Measurements from ENCODE around the gene SPATC1L.
"Not testable (repeated sequence)": the region's sequence is repeated elsewhere in the genome, so short reads cannot be mapped to it uniquely, and the experiment has no call there.

Gene SPATC1L

GRCh38 chr21:46183337-46183909 is 836 bp downstream of the SPATC1L start:
- not testable (repeated sequence) for DNase-seq (ENCODE audit: low read depth in 2 of 2)

DNA sequence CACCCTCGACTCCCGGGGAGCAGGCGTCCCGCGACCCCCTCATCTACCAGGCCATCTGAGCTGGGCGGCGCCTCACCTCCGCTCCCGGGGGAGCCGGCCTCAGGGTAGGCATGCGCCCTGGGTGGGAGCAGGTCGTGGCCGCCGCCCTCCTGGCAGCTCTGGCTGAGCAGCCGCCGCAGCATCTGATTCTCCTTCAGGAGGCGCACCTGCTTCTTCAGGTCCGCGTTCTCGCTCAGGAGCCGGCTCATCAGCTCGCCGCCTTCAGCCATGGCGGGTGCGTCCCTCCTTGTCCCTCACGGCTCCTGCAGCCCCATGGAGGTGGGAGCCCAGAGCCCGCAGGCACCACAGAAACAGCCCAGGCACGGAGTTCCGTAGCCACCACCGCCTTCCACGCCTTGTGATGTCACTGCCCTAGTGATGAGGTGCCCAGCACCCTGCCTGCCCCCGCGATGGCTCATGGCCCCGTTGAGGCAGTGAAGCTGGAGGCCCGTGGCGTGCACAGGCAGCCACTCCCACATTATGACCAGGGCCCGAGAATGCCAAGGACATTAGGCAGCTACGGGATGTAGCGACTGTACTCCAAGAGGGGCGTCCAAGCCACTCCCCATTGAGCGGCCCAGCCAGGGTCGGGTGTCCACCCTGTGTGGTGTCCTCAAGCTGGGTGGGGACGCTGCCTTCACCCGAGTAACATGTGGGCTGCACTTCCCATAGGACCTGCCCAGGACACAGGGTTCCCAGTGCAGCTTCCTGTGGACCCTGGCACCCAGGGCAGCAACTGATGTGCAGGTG is 1.5 kb downstream of the SPATC1L start:
- DNase-seq (ENCODE audit: low read depth in 2 of 2): no peak

DNA sequence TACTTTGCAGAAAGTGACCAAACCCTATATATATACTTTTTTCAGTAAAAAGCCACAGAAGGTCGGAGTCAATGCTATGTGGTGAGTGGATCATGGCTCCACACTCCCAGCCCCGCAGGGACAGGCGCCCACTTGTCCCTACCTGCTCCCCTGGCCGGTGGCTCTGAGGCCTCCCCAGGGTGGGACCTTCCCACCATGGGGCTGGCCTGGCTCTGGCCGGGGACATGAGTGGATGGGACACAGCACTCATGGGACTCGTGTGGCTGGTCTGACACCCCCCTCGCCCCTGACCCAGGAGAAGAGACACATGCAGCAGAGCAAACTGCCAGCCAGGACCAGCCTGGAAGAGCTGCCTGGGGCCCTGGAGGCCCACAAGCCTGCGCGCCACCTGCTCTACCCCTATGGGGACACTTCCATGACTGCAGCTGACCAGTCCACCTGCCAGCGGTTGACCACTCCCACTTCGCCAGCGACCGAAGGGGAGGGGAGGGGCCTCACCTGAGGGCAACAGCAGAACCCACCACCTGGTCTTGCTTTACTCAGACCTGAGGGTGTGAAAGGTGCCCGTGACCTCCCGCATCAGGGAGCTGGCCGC is 2.2 kb downstream of the SPATC1L start:
- DNase-seq (ENCODE audit: low read depth in 2 of 2): no peak

- no peak for DNase-seq (ENCODE audit: low read depth in 2 of 2)
Measured at GRCh38 chr21:46181436-46181835, 2.8 kb downstream of the SPATC1L start.

- DNase-seq (ENCODE audit: low read depth in 2 of 2): no peak
Measured at GRCh38 chr21:46180778-46181391, 3.4 kb downstream of the SPATC1L start.

DNA sequence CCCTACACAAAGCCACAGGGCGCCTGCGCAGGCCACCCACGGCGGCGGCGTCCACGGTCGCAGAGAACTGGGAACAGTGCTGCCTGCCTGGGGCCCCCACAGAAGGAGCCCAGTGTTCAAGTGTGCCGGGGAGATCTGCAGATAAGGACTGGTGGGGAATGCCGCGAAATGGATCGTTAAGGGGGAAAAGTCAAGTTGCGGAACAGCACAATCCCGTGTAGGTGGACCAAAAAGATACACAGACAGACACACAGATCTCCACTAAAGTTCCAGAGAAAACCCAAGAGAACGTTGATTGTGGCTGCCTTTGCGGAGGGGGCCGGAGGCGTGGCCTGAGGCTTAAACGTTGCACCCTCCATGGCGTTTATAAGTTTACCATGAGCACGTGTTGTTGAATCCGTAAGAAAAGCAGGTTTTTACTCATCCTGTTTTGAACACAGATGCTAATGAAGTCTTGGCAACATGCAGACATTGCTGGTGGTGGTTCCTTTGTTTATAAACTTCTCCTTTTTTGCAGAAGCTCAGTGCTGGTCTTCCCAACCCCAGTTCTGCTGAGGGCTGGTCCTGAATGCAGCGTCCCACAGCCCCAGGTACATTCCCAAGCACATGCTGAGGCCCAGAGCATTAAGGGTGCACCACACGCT is 4.1 kb downstream of the SPATC1L start:
- no peak for DNase-seq (ENCODE audit: low read depth in 2 of 2)

DNA sequence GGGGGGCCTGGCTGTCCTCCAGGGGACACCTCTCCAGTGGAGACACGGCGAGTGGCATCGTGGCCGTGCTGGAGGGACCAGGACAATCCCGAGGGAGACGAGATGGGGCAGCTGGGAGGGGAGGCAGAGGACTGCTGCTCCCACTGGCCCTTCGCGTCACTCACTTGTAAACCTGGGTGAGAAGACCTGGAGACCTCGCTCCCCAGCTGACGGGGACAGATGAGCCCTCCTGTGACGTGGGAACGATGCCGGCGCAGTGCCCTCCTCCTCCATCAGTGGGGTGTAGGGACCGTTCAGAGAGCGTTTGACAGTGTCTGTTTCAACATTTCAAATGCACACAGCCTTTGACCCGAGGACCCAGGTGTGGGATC is 4.6 kb downstream of the SPATC1L start:
- DNase-seq (ENCODE audit: low read depth in 2 of 2): no peak

DNA sequence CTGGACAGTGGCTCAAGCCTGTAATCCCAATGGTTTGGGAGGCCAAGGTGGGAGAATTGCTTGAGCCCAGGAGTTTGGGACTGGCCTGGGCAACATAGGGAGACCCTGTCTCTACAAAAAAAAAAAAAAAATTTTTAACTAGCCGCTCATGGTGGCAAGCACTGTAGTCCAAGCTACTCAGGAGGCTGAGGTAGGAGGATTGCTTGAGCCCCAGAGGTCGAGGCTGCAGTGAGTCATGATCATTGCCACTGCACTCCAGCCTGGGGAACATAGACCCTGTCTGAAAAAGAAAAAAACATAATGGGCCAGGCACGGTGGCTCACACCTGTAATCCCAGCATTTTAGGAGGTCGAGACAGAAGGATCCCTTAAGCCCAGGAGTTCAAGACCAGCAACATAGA is 5.3 kb downstream of the SPATC1L start:
- no peak for DNase-seq (ENCODE audit: low read depth in 2 of 2)

DNA sequence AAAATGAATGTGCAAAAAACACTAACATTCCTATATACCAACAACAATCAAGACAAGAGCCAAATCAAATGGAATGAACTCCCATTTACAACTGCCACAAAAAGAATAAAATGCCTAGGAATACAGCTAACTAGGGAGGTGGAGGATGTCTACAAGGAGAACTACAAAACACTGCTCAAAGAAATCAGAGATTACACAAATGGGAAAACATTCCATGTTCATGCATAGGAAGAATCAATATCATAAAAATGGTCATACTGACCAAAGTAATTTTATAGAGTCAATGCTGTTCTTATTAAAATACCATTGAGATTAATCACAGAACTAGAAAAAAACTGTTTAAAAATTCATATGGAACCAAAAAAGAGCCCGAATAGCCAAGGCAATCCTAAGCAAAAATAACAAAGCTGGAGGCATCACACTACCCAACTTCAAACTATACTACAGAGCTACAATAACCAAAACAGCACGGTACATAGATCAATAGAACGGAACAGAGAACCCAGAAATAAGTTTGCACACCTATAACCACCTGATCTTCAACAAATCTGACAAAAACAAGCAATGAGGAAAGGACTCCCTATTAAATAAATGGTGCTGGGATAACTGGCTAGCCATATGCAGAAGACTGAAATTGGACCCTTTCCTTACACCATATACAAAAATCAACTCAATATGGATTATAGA is 7.7 kb downstream of the SPATC1L start:
- DNase-seq (ENCODE audit: low read depth in 2 of 2): not testable (repeated sequence)

- no peak for DNase-seq (ENCODE audit: low read depth in 2 of 2)
Measured at GRCh38 chr21:46173573-46173972, 10.7 kb downstream of the SPATC1L start.

- DNase-seq (ENCODE audit: low read depth in 2 of 2): no peak
Measured at GRCh38 chr21:46172863-46173528, 11.3 kb downstream of the SPATC1L start.

GRCh38 chr21:46171996-46172862 is 12.0 kb downstream of the SPATC1L start:
- DNase-seq (ENCODE audit: low read depth in 2 of 2): no peak

DNA sequence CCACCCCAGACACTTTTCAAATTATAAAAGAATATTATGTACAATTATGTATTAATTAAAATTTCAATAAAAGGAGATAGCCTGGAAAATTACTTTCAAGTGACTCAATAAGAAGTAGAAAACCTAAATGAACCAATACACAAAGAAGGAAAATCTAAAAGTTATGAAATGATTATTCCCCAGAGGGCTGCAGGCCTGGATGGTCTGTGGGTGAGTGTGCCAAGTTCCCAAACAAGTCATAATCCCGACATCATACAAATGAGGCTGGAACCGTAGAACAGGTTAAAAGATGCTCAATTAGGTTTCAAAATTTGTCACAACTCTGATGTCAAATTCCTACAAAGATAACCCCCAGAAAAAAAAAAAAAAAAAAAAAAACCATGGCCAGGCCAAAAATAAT is 12.7 kb downstream of the SPATC1L start:
- no peak for DNase-seq (ENCODE audit: low read depth in 2 of 2)

DNA sequence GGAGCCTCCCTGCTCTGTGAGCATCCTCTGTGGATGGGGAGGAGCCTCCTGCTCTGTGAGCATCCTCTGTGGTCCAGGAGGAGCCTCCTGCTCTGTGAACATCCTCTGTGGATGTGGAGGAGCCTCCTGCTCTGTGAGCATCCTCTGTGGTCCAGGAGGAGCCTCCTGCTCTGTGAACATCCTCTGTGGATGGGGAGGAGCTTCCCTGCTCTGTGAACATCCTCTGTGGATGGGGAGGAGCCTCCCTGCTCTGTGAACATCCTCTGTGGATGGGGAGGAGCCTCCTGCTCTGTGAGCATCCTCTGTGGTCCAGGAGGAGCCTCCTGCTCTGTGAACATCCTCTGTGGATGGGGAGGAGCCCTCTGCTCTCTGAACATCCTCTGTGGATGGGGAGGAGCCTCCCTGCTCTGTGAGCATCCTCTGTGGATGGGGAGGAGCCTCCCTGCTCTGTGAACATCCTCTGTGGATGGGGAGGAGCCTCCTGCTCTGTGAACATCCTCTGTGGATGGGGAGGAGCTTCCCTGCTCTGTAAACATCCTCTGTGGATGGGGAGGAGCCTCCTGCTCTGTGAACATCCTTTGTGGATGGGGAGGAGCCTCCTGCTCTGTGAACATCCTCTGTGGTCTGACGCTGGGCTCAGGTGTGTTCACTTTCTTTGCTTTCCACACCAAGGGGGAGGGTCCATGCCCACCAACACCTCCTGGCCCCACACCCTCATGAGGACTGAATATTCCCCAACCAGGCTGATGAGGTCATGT is 13.6 kb downstream of the SPATC1L start:
- DNase-seq (ENCODE audit: low read depth in 2 of 2): not testable (repeated sequence)

DNA sequence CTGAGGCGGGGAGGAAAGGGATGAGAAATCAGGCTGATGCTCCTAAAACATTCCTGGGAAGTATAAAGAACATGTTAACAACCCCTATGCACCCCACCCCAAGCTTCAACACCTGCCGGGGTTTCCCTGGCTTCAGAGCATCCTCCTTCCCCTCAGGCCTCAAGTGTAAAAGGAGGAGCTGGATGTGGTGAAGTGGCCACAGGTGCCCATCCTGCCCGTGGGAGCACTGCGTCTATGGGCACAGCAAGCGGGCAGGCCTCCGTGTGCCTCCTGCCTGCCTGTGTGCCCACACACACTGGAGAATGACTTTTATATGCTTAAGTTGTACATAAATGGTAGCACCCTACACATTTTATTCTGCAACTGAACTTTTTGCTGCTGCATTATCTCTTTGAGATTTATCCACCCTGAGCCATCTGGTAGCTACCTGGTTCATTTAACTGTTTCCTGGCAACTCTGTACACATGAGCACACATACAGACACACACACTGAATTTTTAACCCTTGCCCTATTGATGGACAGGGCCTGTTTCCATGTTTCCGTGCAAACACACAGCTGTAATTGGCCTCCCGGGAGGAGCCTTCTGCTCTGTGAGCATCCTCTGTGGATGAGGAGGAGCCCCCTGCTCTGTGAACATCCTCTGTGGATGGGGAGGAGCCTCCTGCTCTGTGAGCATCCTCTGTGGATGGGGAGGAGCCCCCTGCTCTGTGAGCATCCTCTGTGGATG is 15.4 kb downstream of the SPATC1L start:
- DNase-seq (ENCODE audit: low read depth in 2 of 2): no peak

GRCh38 chr21:46168238-46168637 is 16.0 kb downstream of the SPATC1L start:
- no peak for DNase-seq (ENCODE audit: low read depth in 2 of 2)

GRCh38 chr21:46165098-46165497 is 19.2 kb downstream of the SPATC1L start:
- no peak for DNase-seq (ENCODE audit: low read depth in 2 of 2)

DNA sequence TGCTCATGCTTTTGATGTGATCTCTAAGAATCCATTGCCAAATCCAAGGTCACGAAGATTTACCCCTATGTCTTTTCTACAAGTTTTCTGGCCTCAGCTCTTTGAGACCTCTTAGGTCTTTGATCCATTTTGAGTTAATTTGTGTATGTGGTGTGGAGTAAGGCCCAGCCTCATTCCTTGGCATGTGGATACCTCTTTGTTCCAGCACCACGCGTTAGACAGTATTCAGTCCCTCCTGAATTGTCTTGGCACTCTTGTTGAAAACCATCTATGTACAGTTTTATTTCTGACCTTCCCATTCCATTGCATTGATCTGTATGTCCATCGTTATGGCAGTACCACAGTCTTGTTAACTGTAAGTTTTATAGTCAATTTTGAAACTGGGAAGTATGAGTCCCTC is 20.9 kb downstream of the SPATC1L start:
- DNase-seq (ENCODE audit: low read depth in 2 of 2): no peak
